Testis (tissue), 2 donors: ENCODE measurements around the gene GAB4.

ENCODE experiments used
- POLR2A ChIP-seq: fragments of 450-650 bp; IDR thresholded peaks from one replicate; pipeline ENCODE4 v1.6.1; 2017; ENCODE audit warnings: antibody characterized with exemption, mild to moderate bottlenecking, moderate library complexity
- TF ChIP-seq, protein P1 (sequence below), 3 experiments: fragments of 450-650 bp in 2 of 3; fragments of 200-600 bp in 1 of 3; sonication (generic) in 1 of 3; IDR thresholded peaks; one replicate each; pipeline ENCODE4 v1.5.1; 2016 to 2019; ENCODE audit warnings: antibody characterized with exemption in 3 of 3, mild to moderate bottlenecking in 2 of 3, moderate library complexity in 1 of 3

DNA sequence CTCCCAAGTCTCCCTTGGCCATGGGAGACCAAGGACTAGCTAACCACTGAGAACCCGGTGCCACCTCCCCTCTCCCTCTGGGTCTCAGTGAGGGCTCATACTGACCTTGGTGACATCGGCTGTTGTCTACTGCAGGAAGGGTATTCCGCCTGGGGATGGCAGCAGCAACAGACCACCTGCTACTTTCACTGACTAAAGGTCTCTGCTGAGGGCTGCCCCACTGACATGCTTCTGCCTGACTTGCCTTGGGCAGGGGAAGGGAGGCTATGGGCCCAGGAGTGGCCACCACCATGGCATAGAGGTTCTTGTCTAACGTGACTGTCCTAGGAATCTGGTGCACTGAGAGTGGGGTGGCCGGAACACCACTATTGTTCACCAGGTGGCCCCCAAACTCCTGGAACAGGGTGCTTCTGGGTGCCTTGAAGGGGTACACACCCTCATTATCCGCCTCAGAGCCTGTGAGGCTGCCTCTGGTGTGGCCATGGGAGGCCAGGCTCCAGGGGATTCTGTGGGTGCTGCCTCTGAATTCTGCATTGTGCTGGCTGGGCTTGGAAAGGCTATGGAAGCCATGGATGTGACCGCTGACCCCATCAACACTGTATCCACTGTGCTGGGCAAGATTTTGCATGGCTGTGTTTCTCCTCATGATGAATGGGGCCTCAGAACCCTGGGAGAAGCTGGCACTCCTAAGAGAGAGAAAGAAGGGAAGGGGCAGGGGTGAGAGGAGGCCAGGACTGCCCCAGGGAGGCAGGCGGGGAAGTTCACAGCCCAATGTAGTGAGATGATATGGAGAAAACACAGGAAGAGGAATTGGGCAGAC, 38.3 kb downstream of the GAB4 start:
- TF ChIP-seq, protein P1, sequence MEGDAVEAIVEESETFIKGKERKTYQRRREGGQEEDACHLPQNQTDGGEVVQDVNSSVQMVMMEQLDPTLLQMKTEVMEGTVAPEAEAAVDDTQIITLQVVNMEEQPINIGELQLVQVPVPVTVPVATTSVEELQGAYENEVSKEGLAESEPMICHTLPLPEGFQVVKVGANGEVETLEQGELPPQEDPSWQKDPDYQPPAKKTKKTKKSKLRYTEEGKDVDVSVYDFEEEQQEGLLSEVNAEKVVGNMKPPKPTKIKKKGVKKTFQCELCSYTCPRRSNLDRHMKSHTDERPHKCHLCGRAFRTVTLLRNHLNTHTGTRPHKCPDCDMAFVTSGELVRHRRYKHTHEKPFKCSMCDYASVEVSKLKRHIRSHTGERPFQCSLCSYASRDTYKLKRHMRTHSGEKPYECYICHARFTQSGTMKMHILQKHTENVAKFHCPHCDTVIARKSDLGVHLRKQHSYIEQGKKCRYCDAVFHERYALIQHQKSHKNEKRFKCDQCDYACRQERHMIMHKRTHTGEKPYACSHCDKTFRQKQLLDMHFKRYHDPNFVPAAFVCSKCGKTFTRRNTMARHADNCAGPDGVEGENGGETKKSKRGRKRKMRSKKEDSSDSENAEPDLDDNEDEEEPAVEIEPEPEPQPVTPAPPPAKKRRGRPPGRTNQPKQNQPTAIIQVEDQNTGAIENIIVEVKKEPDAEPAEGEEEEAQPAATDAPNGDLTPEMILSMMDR (IDR thresholded peaks at IDR 0.05), result no peak
- no peak for TF ChIP-seq POLR2A
